ENCODE results near the gene SLC35F6. TPM values are rescaled to one million over a fixed set of nuclear protein-coding genes. Genes with fewer than 3 reads are reported as not detected.
A peak's percentile ranks its signal among the peaks of the same experiment; 100 is the strongest.

Gene SLC35F6
- total RNA-seq, 1 donor = 80.8 TPM

- DNase-seq (ENCODE audit: low read depth) = no peak
- no peak for TF ChIP-seq CTCF (IDR thresholded peaks at IDR 0.05; ENCODE audit: insufficient read depth, low read length)
- H3K4me3 ChIP-seq (ENCODE audit: low read depth, low read length) = no peak overlapping the region
These were observed 32.4 kb upstream of the SLC35F6 start for GRCh38 chr2:26731714-26732113.

- TF ChIP-seq CTCF (IDR thresholded peaks at IDR 0.05; ENCODE audit: insufficient read depth, low read length) = no peak
- no peak overlapping the region for H3K4me3 ChIP-seq (ENCODE audit: low read depth, low read length)
- DNase-seq (ENCODE audit: low read depth) = no peak
These were observed 31.6 kb upstream of the SLC35F6 start for GRCh38 chr2:26732446-26732845.

- TF ChIP-seq CTCF (IDR thresholded peaks at IDR 0.05; ENCODE audit: insufficient read depth, low read length) = no peak
- H3K4me3 ChIP-seq (ENCODE audit: low read depth, low read length) = no peak overlapping the region
- no peak for DNase-seq (ENCODE audit: low read depth)
These were observed 30.7 kb upstream of the SLC35F6 start for GRCh38 chr2:26733413-26733812.

- peak; percentile 97 for DNase-seq (ENCODE audit: low read depth)
- H3K4me3 ChIP-seq (ENCODE audit: low read depth, low read length) = no peak overlapping the region
- no peak for TF ChIP-seq CTCF (IDR thresholded peaks at IDR 0.05; ENCODE audit: insufficient read depth, low read length)
These were observed 29.0 kb upstream of the SLC35F6 start for GRCh38 chr2:26735097-26735496.

- H3K4me3 ChIP-seq (ENCODE audit: low read depth, low read length) = no peak overlapping the region
- DNase-seq (ENCODE audit: low read depth) = no peak
- TF ChIP-seq CTCF (IDR thresholded peaks at IDR 0.05; ENCODE audit: insufficient read depth, low read length) = no peak
These were observed 28.0 kb upstream of the SLC35F6 start for GRCh38 chr2:26735883-26736588.

GRCh38 chr2:26737221-26737620, 26.9 kb upstream of the SLC35F6 start:
- TF ChIP-seq CTCF (IDR thresholded peaks at IDR 0.05; ENCODE audit: insufficient read depth, low read length) = no peak
- H3K4me3 ChIP-seq (ENCODE audit: low read depth, low read length) = no peak overlapping the region
- no peak for DNase-seq (ENCODE audit: low read depth)

- H3K4me3 ChIP-seq (ENCODE audit: low read depth, low read length) = no peak overlapping the region
- no peak for DNase-seq (ENCODE audit: low read depth)
- no peak for TF ChIP-seq CTCF (IDR thresholded peaks at IDR 0.05; ENCODE audit: insufficient read depth, low read length)
These were observed 25.6 kb upstream of the SLC35F6 start for GRCh38 chr2:26738481-26738880.

Data from fibroblast of the aortic adventitia (primary cell).